SU-DHL-6 (cell line): ENCODE data around the gene HINT2.

Experiments
- H2AFZ ChIP-seq: fragments of 200-600 bp; sonication (generic); 2 replicates; pipeline ENCODE4 v1.6.1; 2014; ENCODE audit warnings: low read depth, mild to moderate bottlenecking, moderate library complexity, mixed read lengths, antibody characterized with exemption, low read length; ENCODE audit not compliant: severe bottlenecking
- H3F3A ChIP-seq: fragments of 200-600 bp; shearing (Covaris generic); 2 replicates; pipeline ENCODE4 v1.6.0; 2016; ENCODE audit warnings: antibody characterized with exemption, mild to moderate bottlenecking; ENCODE audit not compliant: insufficient read depth
- H3K27ac ChIP-seq: fragments of 200-600 bp; sonication (generic); 2 replicates; pipeline ENCODE4 v1.5.1; 2016; ENCODE audit warnings: low read depth, mild to moderate bottlenecking, low read length, moderate library complexity, mixed read lengths
- H3K27me3 ChIP-seq: fragments of 200-600 bp; sonication (generic), shearing (Covaris generic); 2 replicates; pipeline ENCODE4 v1.6.0; 2014; ENCODE audit warnings: mild to moderate bottlenecking, low read length
- H3K36me3 ChIP-seq: fragments of 200-600 bp; sonication (generic); 2 replicates; pipeline ENCODE4 v1.6.1; 2014; ENCODE audit warnings: mild to moderate bottlenecking, low read length, mixed read lengths
- H3K4me2 ChIP-seq: fragments of 300-600, 200-600 bp; shearing (Covaris generic), sonication (generic); 2 replicates; pipeline ENCODE4 v1.6.0; 2014; ENCODE audit warnings: low read length, low read depth, mild to moderate bottlenecking; ENCODE audit not compliant: poor library complexity, severe bottlenecking
- H3K4me3 ChIP-seq: fragments of 200-600 bp; sonication (generic); 2 replicates; pipeline ENCODE4 v1.5.1; 2014; ENCODE audit warnings: antibody characterized with exemption, low read length, mild to moderate bottlenecking, mixed read lengths; ENCODE audit not compliant: insufficient read depth, poor library complexity, severe bottlenecking
- H3K79me2 ChIP-seq: fragments of 200-600 bp; sonication (generic); 2 replicates; pipeline ENCODE4 v1.6.1; 2014; ENCODE audit warnings: mild to moderate bottlenecking, low read length, moderate library complexity; ENCODE audit not compliant: insufficient read depth
- H3K9ac ChIP-seq: fragments of 200-600 bp; sonication (generic); 2 replicates; pipeline ENCODE4 v1.7.0; 2014; ENCODE audit warnings: mild to moderate bottlenecking, low read length
- H3K9me2 ChIP-seq: fragments of 200-600 bp; sonication (generic); replicated peaks from 2 replicates; pipeline ENCODE4 v1.6.1; 2014; ENCODE audit warnings: low read length; ENCODE audit not compliant: insufficient read depth
- H3K9me3 ChIP-seq: fragments of 200-600 bp; sonication (generic); 2 replicates; pipeline ENCODE4 v1.6.1; 2014; ENCODE audit warnings: low read length, mixed read lengths; ENCODE audit not compliant: insufficient read depth
- H4K20me1 ChIP-seq: fragments of 200-600 bp; sonication (generic); 2 replicates; pipeline ENCODE4 v1.6.1; 2014; ENCODE audit warnings: low read depth, mild to moderate bottlenecking, antibody characterized with exemption, low read length, moderate library complexity, mixed read lengths
- CTCF ChIP-seq: fragments of 200-600 bp; sonication (generic); IDR thresholded peaks from one replicate; pipeline ENCODE4 v1.5.1; 2017; ENCODE audit warnings: antibody characterized with exemption, mild to moderate bottlenecking, low read length, moderate library complexity; ENCODE audit not compliant: insufficient read depth, poor library complexity, severe bottlenecking
- EZH2phosphoT487 ChIP-seq: fragments of 200-600 bp; sonication (generic), shearing (Covaris generic); conservative IDR thresholded peaks from 2 replicates; pipeline ENCODE4 v1.6.1; 2018; ENCODE audit warnings: mild to moderate bottlenecking, antibody characterized with exemption, low read length, moderate library complexity, mixed read lengths

Gene HINT2

GRCh38 chr9:35790385-35791296 is 24.2 kb downstream of the HINT2 start:
- peak; percentile 86 for TF ChIP-seq CTCF
- TF ChIP-seq EZH2phosphoT487, result no peak
- H3K36me3 ChIP-seq, result no peaks in the 10 kb centered on the region
- no peaks in the 10 kb centered on the region for H3K9me2 ChIP-seq
- no peak overlapping the region for H3K27ac ChIP-seq
- no peaks in the 10 kb centered on the region for H3K79me2 ChIP-seq
- H2AFZ ChIP-seq, result no peak overlapping the region
- no peak overlapping the region for H3K4me3 ChIP-seq
- H3K27me3 ChIP-seq, result no peaks in the 10 kb centered on the region
- no peak overlapping the region for H3K9ac ChIP-seq
- no peaks in the 10 kb centered on the region for H3F3A ChIP-seq
- no peaks in the 10 kb centered on the region for H3K9me3 ChIP-seq
- no peaks in the 10 kb centered on the region for H4K20me1 ChIP-seq
- H3K4me2 ChIP-seq, result no peak overlapping the region

GRCh38 chr9:35790025-35790384 is 24.8 kb downstream of the HINT2 start:
- TF ChIP-seq CTCF (no peak), EZH2phosphoT487 (no peak)
- Histone ChIP-seq H3K9me2 (no peaks in the 10 kb centered on the region), H3K36me3 (no peaks in the 10 kb centered on the region), H3K9me3 (no peaks in the 10 kb centered on the region), H3K27ac (no peak overlapping the region), H3K4me3 (no peak overlapping the region), H3K79me2 (no peaks in the 10 kb centered on the region), H3K4me2 (no peak overlapping the region), H3K27me3 (no peaks in the 10 kb centered on the region), H3K9ac (no peak overlapping the region), H4K20me1 (no peaks in the 10 kb centered on the region), H3F3A (no peaks in the 10 kb centered on the region), H2AFZ (no peak overlapping the region)

GRCh38 chr9:35789541-35789940 is 25.3 kb downstream of the HINT2 start:
- Histone ChIP-seq H3K9me2 (no peaks in the 10 kb centered on the region), H3K27ac (no peak overlapping the region), H3K4me2 (no peak overlapping the region), H3K36me3 (no peaks in the 10 kb centered on the region), H3K9ac (no peak overlapping the region), H3K27me3 (no peaks in the 10 kb centered on the region), H2AFZ (no peak overlapping the region), H3K9me3 (no peaks in the 10 kb centered on the region), H3F3A (no peaks in the 10 kb centered on the region), H3K79me2 (no peaks in the 10 kb centered on the region), H3K4me3 (no peak overlapping the region), H4K20me1 (no peaks in the 10 kb centered on the region)
- TF ChIP-seq CTCF (no peak), EZH2phosphoT487 (no peak)
